ENCODE data around the gene ALDH6A1.

Gene ALDH6A1

GRCh38 chr14:74062809-74063150 lies 21.5 kb downstream of the ALDH6A1 start:
- DNase-seq (ENCODE audit: extremely low spot score): no peak
- CTCF ChIA-PET: interaction anchor here (1.0 kb wide), 1 partner anchor 195 kb away, joined by 3 read pairs; no protein-coding TSS in a partner anchor
- TF ChIP-seq CTCF (IDR thresholded peaks at IDR 0.05; ENCODE audit: control extremely low read depth, extremely low read depth, low read depth, missing control alignments): no peak
- POLR2A ChIA-PET: no interaction called here

DNA sequence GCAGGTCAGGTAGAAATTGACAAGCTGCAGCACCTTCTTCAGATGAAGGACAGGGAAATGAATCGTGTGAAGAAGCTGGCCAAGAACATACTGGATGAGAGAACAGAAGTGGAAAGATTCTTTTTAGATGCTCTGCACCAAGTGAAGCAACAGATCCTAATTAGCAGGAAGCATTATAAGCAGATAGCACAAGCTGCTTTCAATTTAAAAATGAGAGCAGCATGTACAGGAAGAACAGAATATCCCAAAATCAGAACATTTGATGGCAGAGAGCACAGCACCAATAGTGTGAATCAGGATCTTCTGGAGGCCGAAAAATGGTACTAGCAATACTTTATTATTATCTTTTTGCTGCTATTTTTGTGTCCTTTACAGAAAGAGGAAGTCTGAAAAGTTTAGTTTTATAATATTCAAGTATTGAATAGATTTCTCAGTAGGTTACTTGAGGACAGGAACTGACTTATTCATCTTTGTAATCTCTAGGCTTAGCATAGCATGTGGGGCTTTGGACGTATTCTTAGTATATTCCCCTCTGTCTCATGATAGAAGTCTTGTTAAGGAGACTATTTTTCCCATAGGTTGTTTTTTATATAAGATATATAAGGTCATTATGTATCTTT lies 34.3 kb downstream of the ALDH6A1 start:
- CTCF ChIA-PET: no interaction called here

DNA sequence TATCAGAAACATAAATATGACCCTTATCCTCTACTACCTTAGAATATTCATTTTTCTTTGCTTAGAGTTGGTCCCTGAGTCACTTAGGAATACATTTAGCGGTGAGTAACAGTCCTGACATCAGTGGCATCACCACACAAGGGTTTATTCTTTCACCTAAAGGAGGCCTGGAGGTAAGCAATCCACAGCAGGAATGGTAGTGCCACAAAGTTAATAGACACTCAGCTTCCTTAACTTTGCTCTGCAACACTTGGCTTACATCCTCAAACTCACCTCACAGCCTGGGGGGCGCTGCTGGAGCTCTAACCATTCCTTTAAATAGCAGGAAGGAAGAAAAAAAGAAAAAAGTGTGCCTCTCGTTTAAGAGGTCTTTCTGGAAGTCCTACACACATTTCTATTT lies 36.0 kb downstream of the ALDH6A1 start:
- CTCF ChIA-PET: interaction anchor here (1.7 kb wide), 1 partner anchor 319 kb away, joined by 4 read pairs; no protein-coding TSS in a partner anchor
- POLR2A ChIA-PET: no interaction called here
- no peak for DNase-seq (ENCODE audit: extremely low spot score)
- no peak for TF ChIP-seq CTCF (IDR thresholded peaks at IDR 0.05; ENCODE audit: control extremely low read depth, extremely low read depth, low read depth, missing control alignments)

More for the DNA sequence above, 34.3 kb downstream of the ALDH6A1 start:
- peak; percentile 22 for DNase-seq (ENCODE audit: extremely low spot score)
- POLR2A ChIA-PET: no interaction called here
- no peak for TF ChIP-seq CTCF (IDR thresholded peaks at IDR 0.05; ENCODE audit: control extremely low read depth, extremely low read depth, low read depth, missing control alignments)

GRCh38 chr14:74045522-74045921 lies 38.7 kb downstream of the ALDH6A1 start:
- POLR2A ChIA-PET: no interaction called here
- CTCF ChIA-PET: interaction anchor here (0.9 kb wide), 1 partner anchor 14 kb away, joined by 4 read pairs; no protein-coding TSS in a partner anchor
- TF ChIP-seq CTCF (IDR thresholded peaks at IDR 0.05; ENCODE audit: control extremely low read depth, extremely low read depth, low read depth, missing control alignments): no peak
- DNase-seq (ENCODE audit: extremely low spot score): no peak

DNA sequence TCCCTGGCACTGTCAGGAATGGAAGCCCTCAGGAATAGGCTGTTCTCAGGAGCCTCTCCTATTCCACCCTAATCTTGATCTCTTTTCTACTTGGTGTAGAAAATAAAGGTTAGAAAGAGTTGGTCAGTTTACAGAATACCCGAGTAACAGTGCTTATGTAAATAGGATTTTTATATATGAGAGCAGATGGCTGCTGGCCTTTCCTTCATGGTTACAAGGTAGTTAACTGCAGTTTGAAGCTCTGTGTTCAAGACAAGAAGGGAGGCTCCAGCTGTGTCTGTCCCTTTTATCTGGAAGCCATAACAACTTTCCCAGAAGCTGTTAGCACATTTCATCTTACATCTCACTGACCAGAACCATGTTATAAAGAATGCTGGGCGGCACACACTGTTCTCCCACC lies 42.0 kb downstream of the ALDH6A1 start:
- ChIA-PET POLR2A (no interaction called here), CTCF (interaction anchor here (1.2 to 4.4 kb wide), 3 partner anchors 10 to 313 kb away, joined by 3 to 11 read pairs (median 4); no protein-coding TSS in a partner anchor)
- TF ChIP-seq CTCF (IDR thresholded peaks at IDR 0.05; ENCODE audit: control extremely low read depth, extremely low read depth, low read depth, missing control alignments): no peak
- DNase-seq (ENCODE audit: extremely low spot score): no peak

GRCh38 chr14:74038020-74038859 lies 46.0 kb downstream of the ALDH6A1 start:
- peak; percentile 54 for DNase-seq (ENCODE audit: extremely low spot score)
- CTCF ChIA-PET: interaction anchor here (1.1 to 2.0 kb wide), 3 partner anchors 23 to 309 kb away, joined by 3 to 6 read pairs (median 5); no protein-coding TSS in a partner anchor
- peak; percentile 60 for TF ChIP-seq CTCF (IDR thresholded peaks at IDR 0.05; ENCODE audit: control extremely low read depth, extremely low read depth, low read depth, missing control alignments)
- POLR2A ChIA-PET: no interaction called here
